ENCODE data around the gene CYTH4.

The CYTH4 gene

DNA sequence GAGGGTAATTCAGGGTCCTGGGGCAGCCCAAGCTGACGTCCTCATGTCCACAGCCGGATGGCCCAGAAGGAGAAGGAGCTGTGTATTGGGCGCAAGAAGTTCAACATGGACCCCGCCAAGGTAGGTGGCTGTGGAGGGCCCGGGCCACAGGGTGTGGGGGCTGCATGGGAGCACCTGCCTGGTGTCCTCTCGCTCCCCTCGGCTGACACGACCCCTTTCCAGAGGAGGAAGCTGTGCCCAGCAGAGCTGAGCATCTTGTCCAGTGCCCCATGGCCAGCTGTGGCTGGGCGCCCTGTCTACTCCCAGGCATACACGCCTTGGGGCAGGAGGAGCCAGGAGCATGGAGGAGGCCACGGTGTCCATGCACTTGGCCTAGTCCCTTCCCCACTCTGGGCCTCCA is 13.6 kb downstream of the CYTH4 start:
- no peaks in the 10 kb centered on the region for H3K9me3 ChIP-seq
- in situ Hi-C loops (cut with MboI; ENCODE audit: low sequenced_read_pairs) = loop anchor here (10.0 kb wide), 1 partner anchor 59 kb away; no protein-coding TSS in a partner anchor
- no peaks in the 10 kb centered on the region for H3K36me3 ChIP-seq (replicated peaks)
- no peaks in the 10 kb centered on the region for H3K4me1 ChIP-seq
- H3K27me3 ChIP-seq (ENCODE audit: low read depth) = no peaks in the 10 kb centered on the region
- no peak overlapping the region for H3K4me3 ChIP-seq
- DNase-seq (ENCODE audit: low spot score in 2 of 2) = no peak

DNA sequence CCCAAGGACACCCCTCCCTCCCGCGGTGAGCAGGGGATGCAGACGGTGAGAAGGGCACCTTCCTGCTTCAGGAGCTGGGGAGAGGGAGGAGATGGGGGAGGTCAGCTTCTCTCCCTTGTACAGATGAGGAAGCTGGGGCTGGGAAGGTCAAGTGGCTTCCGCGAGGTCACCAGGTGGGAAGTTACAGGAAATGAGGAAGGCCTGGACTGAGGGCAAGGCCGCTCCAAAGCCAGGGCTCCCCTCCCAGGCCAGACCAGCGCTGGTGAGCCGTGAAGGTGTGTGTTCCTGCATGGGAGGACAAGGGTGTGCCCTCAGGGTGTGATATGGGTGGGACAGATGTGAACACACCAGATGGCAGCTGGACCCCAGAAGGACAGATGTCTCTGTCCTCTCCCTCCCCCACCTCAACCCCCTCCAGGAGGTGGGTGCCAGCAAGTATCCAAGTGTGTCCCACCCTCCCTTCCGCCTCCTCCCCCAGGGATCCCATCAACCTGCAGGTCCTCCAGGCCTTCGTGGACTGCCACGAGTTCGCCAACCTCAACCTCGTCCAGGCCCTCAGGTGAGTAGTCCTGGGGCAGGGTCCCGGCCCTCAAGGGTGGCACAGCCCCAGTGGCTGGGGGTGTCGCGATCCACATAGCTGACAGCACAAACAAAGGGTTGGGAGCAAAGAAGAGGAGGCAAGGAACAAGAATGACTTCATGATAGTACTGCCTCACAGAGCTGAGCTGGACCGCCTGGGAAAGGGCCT is 16.6 kb downstream of the CYTH4 start:
- in situ Hi-C loops (cut with MboI; ENCODE audit: low sequenced_read_pairs) = loop anchor here (10.0 kb wide), 1 partner anchor 56 kb away; no protein-coding TSS in a partner anchor
- Histone ChIP-seq H3K36me3 (replicated peaks) (no peaks in the 10 kb centered on the region), H3K4me1 (no peaks in the 10 kb centered on the region), H3K9me3 (no peaks in the 10 kb centered on the region), H3K4me3 (no peak overlapping the region), H3K27me3 (ENCODE audit: low read depth) (no peaks in the 10 kb centered on the region)
- no peak for DNase-seq (ENCODE audit: low spot score in 2 of 2)

DNA sequence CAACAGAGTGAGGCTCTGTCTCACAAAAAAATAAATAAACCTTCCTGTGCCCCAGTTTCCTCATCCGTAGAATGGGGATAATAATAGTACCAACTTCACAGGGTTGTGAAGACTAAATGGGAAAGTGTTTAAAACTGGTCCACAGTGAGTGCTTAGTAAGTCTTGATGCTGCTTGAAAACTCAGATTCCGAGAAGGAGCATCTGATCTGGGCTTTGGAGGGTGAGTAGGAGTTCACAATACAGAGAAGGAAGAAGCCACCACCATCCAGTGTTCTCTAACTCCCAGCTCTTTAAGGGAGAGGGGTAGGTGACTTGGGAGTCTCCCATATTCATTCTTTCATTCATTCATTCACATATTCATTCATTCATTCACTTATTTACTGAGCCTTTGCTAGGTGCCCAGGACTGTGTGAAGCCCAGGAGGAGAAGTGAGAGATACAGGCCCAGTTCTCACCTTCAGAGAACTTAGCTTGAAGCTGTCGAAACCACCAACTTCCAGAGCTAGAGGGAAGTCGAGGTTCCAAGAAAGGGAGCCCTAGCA is 17.7 kb downstream of the CYTH4 start:
- H3K27me3 ChIP-seq (ENCODE audit: low read depth) = no peaks in the 10 kb centered on the region
- no peak for DNase-seq (ENCODE audit: low spot score in 2 of 2)
- H3K9me3 ChIP-seq = no peaks in the 10 kb centered on the region
- in situ Hi-C loops (cut with MboI; ENCODE audit: low sequenced_read_pairs) = loop anchor here (10.0 kb wide), 1 partner anchor 55 kb away; no protein-coding TSS in a partner anchor
- no peaks in the 10 kb centered on the region for H3K36me3 ChIP-seq (replicated peaks)
- H3K4me1 ChIP-seq = no peaks in the 10 kb centered on the region
- no peak overlapping the region for H3K4me3 ChIP-seq

DNA sequence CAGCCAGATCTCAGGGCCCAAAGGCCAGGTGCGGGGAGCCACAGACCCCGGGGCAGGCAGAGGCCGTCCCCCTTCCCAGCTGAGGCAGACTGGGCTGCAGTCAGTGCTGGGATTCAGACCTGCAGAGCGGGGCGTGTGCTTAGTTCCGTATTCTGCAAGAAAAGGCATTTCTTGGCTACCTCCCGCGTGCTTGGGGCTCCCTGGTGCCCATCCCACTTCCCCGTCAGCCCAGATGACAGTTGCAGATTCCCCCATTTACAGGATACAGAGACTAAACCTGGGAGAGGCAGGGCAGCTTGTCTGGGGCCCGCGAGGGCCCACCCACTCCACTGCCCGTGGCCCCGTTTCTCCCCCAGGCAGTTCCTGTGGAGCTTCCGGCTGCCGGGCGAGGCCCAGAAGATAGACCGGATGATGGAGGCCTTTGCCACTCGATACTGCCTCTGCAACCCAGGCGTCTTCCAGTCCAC is 18.3 kb downstream of the CYTH4 start:
- Histone ChIP-seq H3K27me3 (ENCODE audit: low read depth) (no peaks in the 10 kb centered on the region), H3K4me1 (no peaks in the 10 kb centered on the region), H3K9me3 (no peaks in the 10 kb centered on the region), H3K4me3 (no peak overlapping the region), H3K36me3 (replicated peaks) (no peaks in the 10 kb centered on the region)
- DNase-seq (ENCODE audit: low spot score in 2 of 2) = no peak
- in situ Hi-C loops (cut with MboI; ENCODE audit: low sequenced_read_pairs) = no loop called here

DNA sequence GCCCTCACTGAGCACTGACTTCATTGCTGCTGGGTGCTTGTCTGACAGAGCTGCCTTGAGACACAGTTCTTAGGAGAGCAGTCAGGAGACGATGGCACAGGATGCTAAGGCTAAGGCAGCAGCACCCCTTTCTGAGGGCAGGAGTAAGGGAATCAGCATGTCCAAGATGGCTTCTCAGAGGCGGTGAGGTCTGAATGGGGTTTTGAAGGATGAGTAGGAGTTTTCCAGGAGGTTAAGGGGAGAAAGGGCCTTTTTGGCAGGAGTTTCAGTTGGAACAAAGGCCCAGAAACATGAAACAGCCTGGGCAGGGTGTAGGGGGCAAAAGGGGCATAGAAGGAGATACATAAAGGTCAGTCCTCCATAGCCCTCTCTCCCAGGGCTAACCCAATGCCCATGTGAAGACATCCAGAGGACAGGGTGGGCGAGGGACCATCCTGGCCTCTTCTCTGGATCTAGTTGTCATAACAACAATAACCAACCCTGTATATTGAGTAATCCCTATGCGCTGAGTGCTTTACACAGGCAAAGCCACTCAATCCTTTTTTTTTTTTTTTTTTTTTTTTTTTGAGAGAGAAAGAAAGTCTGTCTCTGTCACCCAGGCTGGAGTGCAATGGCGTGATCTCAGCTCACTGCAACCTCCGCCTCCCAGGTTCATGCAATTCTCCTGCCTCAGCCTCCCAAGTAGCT is 19.0 kb downstream of the CYTH4 start:
- Histone ChIP-seq H3K4me3 (no peak overlapping the region), H3K27me3 (ENCODE audit: low read depth) (no peaks in the 10 kb centered on the region), H3K4me1 (no peaks in the 10 kb centered on the region), H3K9me3 (no peaks in the 10 kb centered on the region), H3K36me3 (replicated peaks) (no peaks in the 10 kb centered on the region)
- in situ Hi-C loops (cut with MboI; ENCODE audit: low sequenced_read_pairs) = no loop called here
- DNase-seq (ENCODE audit: low spot score in 2 of 2) = no peak

DNA sequence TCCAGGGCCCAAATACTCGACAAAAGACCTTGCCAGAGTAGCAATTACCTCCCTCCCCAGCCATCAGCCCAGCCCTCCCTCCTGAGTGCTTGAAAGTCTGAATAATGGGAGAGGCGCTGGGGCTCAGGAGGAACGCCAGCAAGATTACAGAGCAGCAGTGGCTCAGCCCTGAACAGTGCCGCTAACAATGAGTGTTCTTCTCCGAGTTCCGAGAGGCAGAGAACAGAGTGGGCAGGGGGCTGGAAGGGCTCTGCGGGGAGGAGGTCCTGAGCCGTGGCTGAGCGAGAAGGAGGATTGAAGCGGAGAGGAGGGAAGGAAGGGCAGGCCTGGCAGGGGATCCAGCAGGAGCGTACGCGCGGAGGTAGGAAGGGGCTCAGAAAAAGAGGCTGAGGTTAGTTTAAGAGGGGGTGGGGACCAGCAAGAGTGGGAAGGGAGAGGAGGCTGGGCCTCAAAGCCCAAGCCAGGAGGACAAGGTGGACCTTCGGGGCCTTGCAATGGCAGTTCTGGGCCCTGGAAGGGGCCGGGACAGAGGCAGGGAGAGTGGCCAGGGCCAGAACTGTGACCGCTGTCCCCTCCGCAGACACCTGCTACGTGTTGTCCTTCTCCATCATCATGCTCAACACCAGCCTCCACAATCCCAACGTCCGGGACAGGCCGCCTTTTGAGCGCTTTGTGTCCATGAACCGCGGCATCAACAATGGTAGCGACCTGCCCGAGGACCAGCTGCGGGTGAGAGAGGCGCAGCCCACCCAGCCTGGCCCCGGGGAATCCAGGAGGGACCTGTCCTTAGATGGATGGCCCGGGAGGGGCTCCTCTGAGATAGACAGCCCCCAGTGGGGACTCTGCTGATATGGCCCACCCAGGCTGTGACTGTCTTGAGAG is 20.6 kb downstream of the CYTH4 start:
- Histone ChIP-seq H3K36me3 (replicated peaks) (no peaks in the 10 kb centered on the region), H3K4me3 (no peak overlapping the region), H3K9me3 (no peaks in the 10 kb centered on the region), H3K4me1 (no peaks in the 10 kb centered on the region), H3K27me3 (ENCODE audit: low read depth) (no peaks in the 10 kb centered on the region)
- in situ Hi-C loops (cut with MboI; ENCODE audit: low sequenced_read_pairs) = no loop called here
- no peak for DNase-seq (ENCODE audit: low spot score in 2 of 2)

DNA sequence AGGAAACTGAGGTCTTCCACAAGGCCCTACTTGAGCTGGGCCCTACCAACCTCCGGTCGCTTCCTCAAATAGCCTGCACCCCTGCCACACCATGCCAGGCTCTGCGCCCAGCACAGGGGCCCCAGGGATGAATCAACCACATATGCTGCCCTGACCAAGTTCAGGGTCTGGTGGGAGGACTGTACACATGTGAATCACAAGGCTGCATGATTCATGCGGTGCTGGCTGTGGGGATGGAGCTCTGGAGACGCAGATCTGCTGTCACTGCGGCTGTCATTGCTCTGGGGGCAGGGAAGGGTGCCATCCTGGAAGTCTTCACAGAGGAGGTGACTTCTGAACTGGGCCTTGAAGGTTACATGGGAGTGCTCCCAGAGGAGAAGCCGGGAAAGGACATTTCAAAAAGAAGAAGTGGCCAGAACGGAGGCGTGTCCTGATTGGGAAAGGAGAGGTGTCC is 21.5 kb downstream of the CYTH4 start:
- Histone ChIP-seq H3K27me3 (ENCODE audit: low read depth) (no peaks in the 10 kb centered on the region), H3K4me1 (no peaks in the 10 kb centered on the region), H3K9me3 (no peaks in the 10 kb centered on the region), H3K4me3 (no peak overlapping the region), H3K36me3 (replicated peaks) (no peaks in the 10 kb centered on the region)
- in situ Hi-C loops (cut with MboI; ENCODE audit: low sequenced_read_pairs) = no loop called here
- DNase-seq (ENCODE audit: low spot score in 2 of 2) = no peak

DNA sequence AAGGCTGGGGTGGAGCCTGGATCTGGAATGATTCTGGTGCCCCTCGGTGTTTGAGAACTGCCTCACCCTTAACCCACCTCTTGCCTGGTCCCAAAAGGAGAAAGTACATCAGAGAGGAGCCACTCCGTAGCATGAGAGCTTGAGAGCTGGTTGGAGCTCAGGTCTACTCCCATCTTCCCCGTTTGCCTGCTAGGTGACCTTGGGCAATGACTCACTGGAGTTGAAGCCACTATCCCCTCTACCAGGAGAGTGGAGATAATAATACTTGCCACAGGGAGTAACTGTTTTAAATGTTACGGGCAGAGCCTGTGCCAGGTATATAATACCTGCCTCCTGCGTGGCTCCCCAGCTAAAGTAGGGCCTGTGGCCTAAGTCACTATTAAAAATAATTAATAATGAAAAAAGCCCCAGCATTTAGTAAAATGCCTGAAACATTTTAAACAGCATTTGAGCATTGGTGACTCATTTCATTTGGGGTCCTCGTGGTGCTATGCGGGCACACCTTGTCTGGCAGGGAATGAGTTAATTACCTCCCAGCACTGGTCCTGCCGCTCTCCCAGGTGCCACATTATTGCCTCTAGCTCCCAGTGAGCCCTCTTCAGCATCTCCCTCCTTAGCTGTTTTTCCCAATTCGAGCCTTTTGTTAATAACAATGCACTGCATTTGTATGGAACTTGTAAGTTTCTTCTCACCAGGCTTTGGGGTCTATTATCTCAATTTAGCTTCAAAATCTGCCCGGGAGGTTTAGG is 22.5 kb downstream of the CYTH4 start:
- H3K27me3 ChIP-seq (ENCODE audit: low read depth) = no peaks in the 10 kb centered on the region
- in situ Hi-C loops (cut with MboI; ENCODE audit: low sequenced_read_pairs) = no loop called here
- peak in 1 of 2 experiments; percentile 29 for DNase-seq (ENCODE audit: low spot score in 2 of 2)
- H3K9me3 ChIP-seq = no peaks in the 10 kb centered on the region
- H3K4me3 ChIP-seq = no peak overlapping the region
- no peaks in the 10 kb centered on the region for H3K4me1 ChIP-seq
- H3K36me3 ChIP-seq (replicated peaks) = no peaks in the 10 kb centered on the region

DNA sequence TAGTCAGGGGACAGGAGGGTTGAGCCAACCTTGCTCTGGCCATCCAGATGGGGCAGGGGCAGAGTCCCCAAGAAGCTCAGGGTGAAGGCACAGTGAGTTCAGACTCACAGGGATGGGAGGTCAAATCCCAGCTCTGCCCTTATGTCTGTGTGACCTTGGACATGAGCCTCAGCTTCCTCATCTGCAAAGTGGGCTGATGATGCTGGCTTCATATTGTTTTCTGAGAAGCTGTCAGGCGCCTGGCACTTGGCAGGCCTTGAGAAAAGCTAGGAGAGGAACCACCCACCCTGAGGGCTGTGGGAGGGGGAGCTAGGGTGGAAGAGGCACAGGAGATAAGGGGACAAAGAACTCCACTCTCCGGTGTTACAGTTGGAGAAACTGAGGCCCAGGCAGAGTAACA is 23.6 kb downstream of the CYTH4 start:
- no peak overlapping the region for H3K4me3 ChIP-seq
- in situ Hi-C loops (cut with MboI; ENCODE audit: low sequenced_read_pairs) = no loop called here
- no peak for DNase-seq (ENCODE audit: low spot score in 2 of 2)
- no peaks in the 10 kb centered on the region for H3K4me1 ChIP-seq
- no peaks in the 10 kb centered on the region for H3K27me3 ChIP-seq (ENCODE audit: low read depth)
- H3K36me3 ChIP-seq (replicated peaks) = no peaks in the 10 kb centered on the region
- no peaks in the 10 kb centered on the region for H3K9me3 ChIP-seq

DNA sequence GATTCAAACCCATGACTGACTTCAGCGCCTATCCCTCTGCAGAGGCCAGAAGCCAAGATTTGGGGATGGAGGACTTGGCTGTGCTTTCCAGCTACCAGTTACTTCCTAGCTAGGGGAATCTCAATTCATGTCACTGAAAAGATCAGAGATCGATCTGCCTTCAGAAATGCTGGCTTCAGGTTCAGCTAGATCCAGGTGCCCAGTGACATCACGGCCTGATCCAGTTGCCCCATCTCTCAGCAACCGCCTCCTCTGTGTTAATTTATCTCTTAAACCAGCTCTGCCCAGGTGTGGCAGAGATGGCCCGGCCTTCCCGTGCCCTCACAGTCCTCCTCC is 24.2 kb downstream of the CYTH4 start:
- no peaks in the 10 kb centered on the region for H3K36me3 ChIP-seq (replicated peaks)
- no peaks in the 10 kb centered on the region for H3K27me3 ChIP-seq (ENCODE audit: low read depth)
- H3K4me3 ChIP-seq = no peak overlapping the region
- H3K9me3 ChIP-seq = no peaks in the 10 kb centered on the region
- no peak for DNase-seq (ENCODE audit: low spot score in 2 of 2)
- no peaks in the 10 kb centered on the region for H3K4me1 ChIP-seq
- in situ Hi-C loops (cut with MboI; ENCODE audit: low sequenced_read_pairs) = no loop called here

DNA sequence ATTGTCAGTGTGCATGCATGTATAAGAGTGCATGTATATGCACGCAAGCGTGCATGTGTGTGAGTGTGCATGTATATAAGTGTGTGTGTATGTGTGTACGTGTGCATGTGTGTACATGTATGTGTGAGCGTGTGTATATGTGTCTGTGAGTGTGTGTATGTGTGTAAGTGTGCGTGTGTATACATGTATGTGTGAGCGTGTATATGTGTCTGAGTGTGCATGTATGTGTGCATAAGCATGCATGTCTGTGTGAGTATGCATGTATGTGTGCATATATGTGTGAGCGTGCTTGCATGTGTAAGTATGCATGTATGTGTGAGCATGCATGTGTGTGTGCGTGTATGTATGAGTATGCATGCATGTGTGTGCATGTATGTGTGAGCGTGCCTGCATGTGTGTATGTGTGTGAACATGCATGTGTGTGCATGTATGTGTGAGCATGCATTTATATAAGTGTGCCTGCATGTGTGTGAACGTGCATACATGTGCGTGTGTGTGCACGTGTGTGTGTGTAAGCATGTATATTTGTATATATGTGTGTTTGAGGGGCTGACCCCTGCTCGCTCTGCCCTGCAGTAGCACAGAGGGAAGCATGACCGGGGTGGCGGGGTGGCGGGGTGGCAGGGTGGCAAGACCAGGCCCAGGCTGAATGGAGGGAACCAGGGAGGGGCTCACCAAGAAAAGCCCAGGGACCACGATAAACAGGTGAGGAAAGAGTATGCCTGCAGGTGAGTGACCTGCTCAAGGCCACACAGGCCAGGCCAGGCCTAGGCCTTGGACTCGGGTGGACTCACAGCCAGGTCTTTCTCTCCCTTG is 26.3 kb downstream of the CYTH4 start:
- Histone ChIP-seq H3K4me1 (no peaks in the 10 kb centered on the region), H3K27me3 (ENCODE audit: low read depth) (no peaks in the 10 kb centered on the region), H3K36me3 (replicated peaks) (no peaks in the 10 kb centered on the region), H3K9me3 (no peaks in the 10 kb centered on the region), H3K4me3 (no peak overlapping the region)
- in situ Hi-C loops (cut with MboI; ENCODE audit: low sequenced_read_pairs) = no loop called here
- DNase-seq (ENCODE audit: low spot score in 2 of 2) = no peak

DNA sequence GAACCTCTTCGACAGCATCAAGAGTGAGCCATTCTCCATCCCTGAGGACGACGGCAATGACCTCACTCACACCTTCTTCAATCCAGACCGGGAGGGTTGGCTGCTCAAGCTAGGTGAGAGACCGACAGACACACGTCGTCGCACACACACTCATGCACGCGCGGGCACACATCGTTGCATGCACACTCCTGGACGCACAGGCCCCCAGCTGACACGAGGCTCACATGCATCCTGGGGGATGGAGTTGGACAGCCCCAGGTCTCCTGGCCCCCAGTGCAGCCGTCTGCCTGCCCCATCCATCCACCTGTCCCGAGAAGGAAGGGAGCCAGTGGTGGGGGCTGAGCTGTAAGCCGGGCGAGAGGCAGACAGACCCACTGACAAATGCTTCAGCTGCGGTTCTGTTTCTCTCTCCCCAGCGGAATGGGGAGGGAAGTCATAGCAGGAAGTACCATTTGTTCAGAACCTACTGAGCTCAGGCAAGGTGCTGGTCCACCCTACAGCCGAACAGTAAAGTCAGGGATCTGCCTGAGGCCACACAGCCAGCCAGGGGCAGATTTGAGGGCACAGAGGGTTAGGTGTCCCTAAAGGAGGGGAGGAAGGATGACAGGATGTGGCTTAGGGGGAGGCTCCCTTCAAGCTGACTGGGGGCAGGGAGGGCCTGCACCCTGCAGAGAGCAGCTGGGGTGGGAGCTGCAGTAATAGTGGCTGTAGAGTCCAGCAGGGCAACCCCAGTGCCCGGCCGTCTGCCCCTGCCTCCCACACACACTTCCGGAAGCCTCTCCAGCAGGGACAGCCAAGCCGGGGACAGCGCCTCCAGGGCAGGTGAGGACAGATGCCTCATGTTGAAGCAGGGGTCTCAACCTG is 27.1 kb downstream of the CYTH4 start:
- no peak for DNase-seq (ENCODE audit: low spot score in 2 of 2)
- H3K4me3 ChIP-seq = no peak overlapping the region
- no peaks in the 10 kb centered on the region for H3K36me3 ChIP-seq (replicated peaks)
- no peaks in the 10 kb centered on the region for H3K27me3 ChIP-seq (ENCODE audit: low read depth)
- in situ Hi-C loops (cut with MboI; ENCODE audit: low sequenced_read_pairs) = no loop called here
- H3K9me3 ChIP-seq = no peaks in the 10 kb centered on the region
- H3K4me1 ChIP-seq = no peaks in the 10 kb centered on the region
